AG08396 (cell line): ENCODE measurements around the gene ASTE1.
"Not testable (repeated sequence)": the region's sequence is repeated elsewhere in the genome, so short reads cannot be mapped to it uniquely, and the experiment has no call there.

Experiments used
- DNase-seq: peaks from one replicate; pipeline ENCODE4 v3.0.0; 2012; ENCODE audit warnings: low spot score, mixed read lengths

ASTE1 gene

GRCh38 chr3:131007782-131008181, 18.8 kb downstream of the ASTE1 start:
- no peak for DNase-seq

DNA sequence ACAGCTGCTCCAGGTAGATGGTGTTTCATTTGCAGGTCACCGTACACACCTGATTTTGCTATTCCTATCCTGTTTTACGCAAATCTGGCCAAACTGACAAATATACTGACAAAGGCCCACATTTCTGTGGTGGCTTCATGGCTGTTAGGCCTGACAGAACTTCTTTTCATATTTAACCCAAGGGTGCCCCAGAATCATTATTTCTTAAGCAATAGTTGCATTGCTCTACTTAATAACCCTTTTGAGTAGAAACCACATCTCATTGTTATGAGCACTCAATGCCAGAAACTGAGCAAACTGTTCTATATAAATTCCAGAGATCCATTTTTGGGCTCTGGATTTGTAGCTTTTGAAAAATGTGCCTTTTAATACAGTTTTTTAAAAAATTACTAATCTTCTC, 19.4 kb downstream of the ASTE1 start:
- DNase-seq = no peak

DNA sequence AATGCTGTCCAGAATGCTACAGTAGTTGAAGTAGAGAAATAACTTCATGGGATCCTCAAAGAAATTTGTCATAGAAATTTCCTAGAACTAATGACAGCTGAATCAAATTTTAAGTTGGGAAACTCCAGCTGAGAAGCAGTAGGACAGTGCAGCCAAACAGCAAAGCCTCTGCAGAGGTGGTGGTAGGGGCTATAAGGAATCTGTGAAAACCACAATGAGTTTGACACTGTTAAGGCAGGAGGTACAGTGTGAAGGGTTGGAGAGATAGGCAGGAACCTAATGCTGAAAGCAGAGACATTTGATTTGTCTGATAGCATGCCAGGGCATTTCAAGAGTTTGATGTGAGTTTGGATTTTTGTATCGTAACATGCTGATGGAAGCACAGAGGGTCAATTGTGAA, 22.0 kb downstream of the ASTE1 start:
- no peak for DNase-seq

DNA sequence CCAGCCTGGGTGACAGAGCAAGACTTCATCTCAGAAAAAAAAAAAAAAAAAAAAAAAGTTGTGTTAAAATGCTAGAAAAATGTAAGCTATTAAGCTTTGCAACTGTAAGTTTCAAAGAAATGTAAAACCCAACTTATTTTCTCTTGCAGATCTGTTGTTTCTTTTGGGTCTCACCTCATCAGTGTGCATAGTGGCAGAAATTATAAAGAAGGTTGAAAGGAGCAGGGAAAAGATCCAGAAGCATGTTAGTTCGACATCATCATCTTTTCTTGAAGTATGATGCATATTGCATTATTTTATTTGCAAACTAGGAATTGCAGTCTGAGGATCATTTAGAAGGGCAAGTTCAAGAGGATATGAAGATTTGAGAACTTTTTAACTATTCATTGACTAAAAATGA, 25.6 kb downstream of the ASTE1 start:
- DNase-seq = no peak

DNA sequence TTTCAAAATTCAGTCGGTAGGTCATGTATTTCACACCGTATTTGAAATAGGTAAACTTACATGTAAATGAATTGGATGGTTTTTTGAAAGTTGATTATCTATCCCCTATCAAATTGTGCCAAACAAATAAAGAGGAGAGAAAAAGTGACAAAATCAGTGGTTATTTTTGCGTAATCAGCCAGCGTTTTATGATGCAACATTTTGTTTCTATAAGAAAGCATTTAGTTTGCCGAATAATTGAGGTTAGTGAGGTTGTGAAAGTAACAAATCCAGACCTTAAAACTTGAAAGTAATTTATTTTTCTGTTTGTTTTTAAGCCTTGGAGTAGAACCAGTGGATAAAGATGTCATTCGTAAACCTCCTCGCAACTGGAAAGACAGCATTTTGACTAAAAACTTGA, 29.3 kb downstream of the ASTE1 start:
- DNase-seq = no peak

GRCh38 chr3:130992344-130992743, 34.3 kb downstream of the ASTE1 start:
- no peak for DNase-seq

DNA sequence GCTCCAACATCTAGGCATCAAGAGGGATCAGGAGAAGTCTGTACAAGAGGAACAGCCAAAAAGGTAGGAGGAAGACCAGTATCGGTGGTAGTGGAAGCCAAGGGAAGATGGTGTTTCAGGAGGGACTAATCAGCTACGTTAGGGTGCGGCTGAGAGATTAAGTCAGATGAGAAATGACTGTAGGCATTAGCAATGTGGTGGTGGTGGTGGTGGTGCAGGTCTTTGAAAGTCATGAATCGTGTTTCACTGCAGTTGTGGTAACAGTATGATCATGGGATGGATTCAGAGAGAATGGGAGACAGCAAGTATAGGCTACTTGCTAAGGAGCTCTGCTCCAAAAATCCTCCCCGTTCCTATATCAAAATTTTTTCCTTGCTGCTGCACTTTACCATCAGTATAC, 35.5 kb downstream of the ASTE1 start:
- no peak for DNase-seq

- no peak for DNase-seq
These were observed 36.3 kb downstream of the ASTE1 start for GRCh38 chr3:130990282-130990681.

DNA sequence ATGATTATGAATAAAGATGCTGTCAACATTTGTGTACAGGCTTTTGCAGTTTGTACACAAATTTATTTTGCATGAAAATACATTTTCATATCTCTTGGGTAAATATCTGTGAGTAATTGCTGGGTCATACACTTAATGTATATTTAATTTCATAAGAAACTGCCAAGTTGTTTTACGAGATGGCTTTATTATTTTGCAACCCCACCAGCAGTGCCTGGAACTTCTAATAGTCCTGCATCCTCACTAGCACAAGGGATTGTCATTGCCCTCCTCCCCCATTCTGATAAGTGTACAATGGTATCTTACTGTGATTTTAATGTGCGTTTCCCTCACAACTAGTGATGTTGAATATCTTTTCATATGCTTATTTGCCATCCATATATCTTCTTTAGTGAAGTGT, 45.2 kb downstream of the ASTE1 start:
- DNase-seq = no peak

- DNase-seq = no peak
These were observed 47.5 kb downstream of the ASTE1 start for GRCh38 chr3:130979117-130979516.

- no peak for DNase-seq
These were observed 49.9 kb downstream of the ASTE1 start for GRCh38 chr3:130976706-130977105.

DNA sequence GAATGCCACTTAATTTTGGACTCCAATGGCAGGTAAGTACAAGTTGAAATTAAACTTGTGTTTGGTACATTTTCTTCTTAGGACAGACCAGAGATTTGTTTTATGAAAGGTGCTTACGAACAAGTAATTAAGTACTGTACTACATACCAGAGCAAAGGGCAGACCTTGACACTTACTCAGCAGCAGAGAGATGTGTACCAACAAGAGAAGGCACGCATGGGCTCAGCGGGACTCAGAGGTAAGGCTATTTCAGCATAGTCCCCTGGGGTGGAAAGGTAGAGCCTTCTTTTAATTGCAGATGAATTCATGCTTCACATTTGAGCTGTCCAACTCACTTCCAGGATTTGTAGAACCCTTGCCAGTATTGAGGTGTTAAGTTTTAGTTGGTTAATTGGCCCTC, 51.4 kb downstream of the ASTE1 start:
- DNase-seq = no peak

GRCh38 chr3:130974201-130974600, 52.4 kb downstream of the ASTE1 start:
- no peak for DNase-seq

DNA sequence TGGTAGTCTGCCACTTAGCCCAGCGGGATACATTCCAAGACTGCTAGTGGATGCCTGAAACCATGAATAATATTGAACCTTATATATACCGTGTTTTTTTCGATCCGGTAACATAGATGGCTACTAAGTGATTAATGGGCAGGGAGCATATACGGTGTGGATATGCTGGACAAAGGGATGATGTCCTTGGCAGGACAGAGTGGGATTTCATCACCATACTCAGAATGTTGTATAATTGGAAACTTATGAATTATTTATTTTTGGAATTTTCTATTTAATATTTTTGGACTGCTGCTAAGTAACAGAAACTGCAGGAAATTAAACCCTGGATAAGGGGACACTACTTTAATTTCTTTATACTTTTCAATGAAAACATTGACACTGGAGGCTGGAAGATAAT, 53.2 kb downstream of the ASTE1 start:
- DNase-seq = no peak

GRCh38 chr3:130972592-130972991, 54.0 kb downstream of the ASTE1 start:
- DNase-seq = not testable (repeated sequence)

DNA sequence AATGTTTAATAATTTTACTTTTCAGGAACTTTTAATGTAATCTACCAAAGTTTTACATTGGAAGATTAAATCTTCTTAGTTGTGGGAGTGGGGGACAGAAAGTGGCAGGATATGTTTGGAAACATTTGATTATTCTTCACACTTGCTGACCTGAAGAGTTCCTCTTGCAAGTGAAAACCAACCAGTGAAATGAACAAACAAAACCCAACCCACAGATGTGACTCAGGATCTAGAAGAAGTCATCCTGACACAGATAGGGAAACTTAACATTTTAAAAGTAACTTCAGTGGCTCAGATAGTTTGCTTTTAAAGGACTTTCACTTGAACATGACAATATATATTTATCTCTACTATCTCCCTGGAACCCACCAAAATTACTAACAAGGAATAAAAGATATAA, 55.4 kb downstream of the ASTE1 start:
- no peak for DNase-seq

GRCh38 chr3:130969621-130970020, 57.0 kb downstream of the ASTE1 start:
- no peak for DNase-seq

- DNase-seq = no peak
These were observed 58.4 kb downstream of the ASTE1 start for GRCh38 chr3:130968221-130968620.

GRCh38 chr3:130967281-130967680, 59.3 kb downstream of the ASTE1 start:
- DNase-seq = no peak

DNA sequence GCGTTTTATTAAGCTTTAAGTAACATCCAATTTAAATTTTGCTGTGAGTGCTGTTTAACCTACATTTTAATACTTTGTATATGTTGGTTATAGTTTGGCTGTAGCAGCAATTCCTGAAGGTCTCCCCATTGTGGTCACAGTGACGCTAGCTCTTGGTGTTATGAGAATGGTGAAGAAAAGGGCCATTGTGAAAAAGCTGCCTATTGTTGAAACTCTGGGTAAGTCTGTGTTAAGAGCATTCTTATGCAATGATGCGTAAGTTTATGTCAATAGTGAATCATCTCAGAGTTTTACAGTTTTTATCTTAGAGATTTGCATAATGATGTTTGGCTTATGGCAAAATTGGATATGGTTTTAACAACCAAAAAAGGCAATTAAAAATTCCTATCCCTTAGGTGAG, 62.7 kb downstream of the ASTE1 start:
- peak; percentile 34 for DNase-seq
